Measurements from ENCODE around the gene PCNA. TPM values are rescaled to one million over a fixed set of nuclear protein-coding genes. Genes with fewer than 3 reads are reported as not detected.

PCNA gene
- total and polyA plus RNA-seq, 2 of the 4 experiments (the other 2 are of a cell fraction): 155 to 213 TPM

GRCh38 chr20:5080384-5080877 is 39.3 kb downstream of the PCNA start:
- Histone ChIP-seq H3K4ac (ENCODE audit: low read depth, low read length) (peak overlapping the region; percentile 50), H4K8ac (ENCODE audit: low read depth in 2 of 2, low read length in 2 of 2) (peak overlapping the region in 1 of 2 experiments; percentile 88; a peak in 2 of 4 replicates), H2AFZ (replicated peaks; ENCODE audit: low read length, poor library complexity) (no peak overlapping the region), H2BK5ac (ENCODE audit: low read depth, low read length, poor library complexity, severe bottlenecking) (peak overlapping the region; percentile 6), H3K4me2 (ENCODE audit: low read depth, low read length) (no peak overlapping the region), H2BK15ac (ENCODE audit: low read depth, low read length) (no peak overlapping the region), H3K4me1 (ENCODE audit: control insufficient read depth, insufficient read depth, low read length) (peaks cover 3% of the 10 kb centered on the region), H3K27ac (ENCODE audit: insufficient read depth, low read length) (peak overlapping the region; percentile 28; the same call in 1 of the 2 replicates), H3K14ac (replicated peaks; ENCODE audit: low read depth, low read length) (no peak overlapping the region), H2AK9ac (replicated peaks; ENCODE audit: low read depth, low read length, poor library complexity) (no peak overlapping the region), H3K36me3 (ENCODE audit: control insufficient read depth, insufficient read depth, low read length) (no peaks in the 10 kb centered on the region), H4K5ac (ENCODE audit: low read depth, low read length) (peak overlapping the region; percentile 61; the same call in 1 of the 2 replicates), H3K4me3 (ENCODE audit: insufficient read depth, low read depth, low read length) (no peak overlapping the region), H4K20me1 (ENCODE audit: insufficient read depth, low read length) (no peaks in the 10 kb centered on the region), H3K18ac (ENCODE audit: low read depth, low read length) (peak overlapping the region; percentile 34), H2AK5ac (ENCODE audit: low read depth, low read length) (no peak overlapping the region), H3K9ac (ENCODE audit: low read depth, low read length) (no peak overlapping the region), H3K23ac (ENCODE audit: low read depth, low read length) (0 out of 2 replicates have a peak overlapping the region, but pooled peaks have one; percentile 72), H4K91ac (ENCODE audit: insufficient read depth, low read depth, low read length) (no peak overlapping the region), H3K56ac (ENCODE audit: extremely low read depth, insufficient read depth, low read length) (no peak overlapping the region), H2BK120ac (ENCODE audit: low read depth, low read length) (peak overlapping the region; percentile 11), H3K27me3 (ENCODE audit: control insufficient read depth, insufficient read depth, low read length) (no peaks in the 10 kb centered on the region), H2BK20ac (ENCODE audit: low read depth, low read length) (peak overlapping the region; percentile 46; the same call in 1 of the 2 replicates), H3K9me1 (ENCODE audit: insufficient read depth, low read length) (no peaks in the 10 kb centered on the region), H3K79me1 (ENCODE audit: low read depth in 1 of 2, low read length in 2 of 2) (no peaks in the 10 kb centered on the region), H3K9me3 (ENCODE audit: control insufficient read depth, insufficient read depth, low read length) (no peaks in the 10 kb centered on the region)
- TF ChIP-seq NFE2L2 (IDR thresholded peaks at IDR 0.05; ENCODE audit: low read depth, low read length) (peak; percentile 91), ELK1 (IDR thresholded peaks at IDR 0.05; ENCODE audit: borderline replicate concordance, low read depth, low read length) (no peak), CEBPB (IDR thresholded peaks at IDR 0.05; ENCODE audit: low read depth, low read length) (peak; percentile 85)
- DNase-seq (peak; percentile 54), ATAC-seq (ENCODE audit: low read depth) (peak; percentile 59; the same call in 1 of the 2 replicates)
- intact Hi-C loops (cut with micrococcal nuclease): no loop called here
- in situ Hi-C loops (cut with MboI; ENCODE audit: low sequenced_read_pairs): no loop called here
- POLR2A ChIA-PET (ENCODE audit: unreplicated experiment): no interaction called here
- BruUV-seq (replicated peaks): no TSS peak
- 92% methylated on average over 9 of the region's 10 CpGs; no CpG with 5 or more reads in 1 of the 2 experiments for WGBS, 2 experiments (ENCODE audit: extremely low coverage in 2 of 2, insufficient read length in 1 of 2)
- CTCF ChIA-PET: interaction anchor here (0.9 to 1.0 kb wide), 2 partner anchors 130 to 310 kb away, joined by 3 to 5 read pairs; no protein-coding TSS in a partner anchor
- dilution Hi-C loops (cut with HindIII; ENCODE audit: low sequenced_read_pairs, unreplicated experiment): no loop called here
